ENCODE data around the gene FAM107A.

Gene FAM107A

GRCh38 chr3:58607816-58608215 lies 30.6 kb upstream of the FAM107A start:
- Histone ChIP-seq H3K36me3 (ENCODE audit: low read depth) (no peaks in the 10 kb centered on the region), H3K9me3 (ENCODE audit: severe bottlenecking) (no peaks in the 10 kb centered on the region), H3K4me3 (ENCODE audit: severe bottlenecking) (no peak overlapping the region), H3K27ac (ENCODE audit: poor library complexity, severe bottlenecking) (no peak overlapping the region), H3K27me3 (ENCODE audit: insufficient read depth, poor library complexity, severe bottlenecking) (peaks cover 3% of the 10 kb centered on the region), H3K4me1 (ENCODE audit: insufficient read depth, poor library complexity, severe bottlenecking) (no peaks in the 10 kb centered on the region)
- no peak for TF ChIP-seq CTCF (IDR thresholded peaks at IDR 0.05; ENCODE audit: poor library complexity, severe bottlenecking)
- ATAC-seq (ENCODE audit: low read depth) (no peak), DNase-seq (ENCODE audit: low spot score) (no peak)

GRCh38 chr3:58606693-58607092 lies 29.5 kb upstream of the FAM107A start:
- H3K4me1 ChIP-seq (ENCODE audit: insufficient read depth, poor library complexity, severe bottlenecking), result no peaks in the 10 kb centered on the region
- no peaks in the 10 kb centered on the region for H3K9me3 ChIP-seq (ENCODE audit: severe bottlenecking)
- H3K36me3 ChIP-seq (ENCODE audit: low read depth), result no peaks in the 10 kb centered on the region
- no peak overlapping the region for H3K27ac ChIP-seq (ENCODE audit: poor library complexity, severe bottlenecking)
- peaks cover 7% of the 10 kb centered on the region for H3K27me3 ChIP-seq (ENCODE audit: insufficient read depth, poor library complexity, severe bottlenecking)
- no peak for TF ChIP-seq CTCF (IDR thresholded peaks at IDR 0.05; ENCODE audit: poor library complexity, severe bottlenecking)
- no peak overlapping the region for H3K4me3 ChIP-seq (ENCODE audit: severe bottlenecking)
- no peak for ATAC-seq (ENCODE audit: low read depth)
- no peak for DNase-seq (ENCODE audit: low spot score)

- H3K27me3 ChIP-seq (ENCODE audit: insufficient read depth, poor library complexity, severe bottlenecking), result peaks cover 7% of the 10 kb centered on the region
- H3K4me3 ChIP-seq (ENCODE audit: severe bottlenecking), result no peak overlapping the region
- ATAC-seq (ENCODE audit: low read depth) (no peak), DNase-seq (ENCODE audit: low spot score) (no peak)
- no peaks in the 10 kb centered on the region for H3K36me3 ChIP-seq (ENCODE audit: low read depth)
- no peaks in the 10 kb centered on the region for H3K4me1 ChIP-seq (ENCODE audit: insufficient read depth, poor library complexity, severe bottlenecking)
- no peaks in the 10 kb centered on the region for H3K9me3 ChIP-seq (ENCODE audit: severe bottlenecking)
- no peak overlapping the region for H3K27ac ChIP-seq (ENCODE audit: poor library complexity, severe bottlenecking)
- no peak for TF ChIP-seq CTCF (IDR thresholded peaks at IDR 0.05; ENCODE audit: poor library complexity, severe bottlenecking)
These were observed 26.8 kb upstream of the FAM107A start for GRCh38 chr3:58604031-58604430.

- no peaks in the 10 kb centered on the region for H3K36me3 ChIP-seq (ENCODE audit: low read depth)
- ATAC-seq (ENCODE audit: low read depth) (no peak), DNase-seq (ENCODE audit: low spot score) (no peak)
- peaks cover 7% of the 10 kb centered on the region for H3K27me3 ChIP-seq (ENCODE audit: insufficient read depth, poor library complexity, severe bottlenecking)
- no peak overlapping the region for H3K4me3 ChIP-seq (ENCODE audit: severe bottlenecking)
- TF ChIP-seq CTCF (IDR thresholded peaks at IDR 0.05; ENCODE audit: poor library complexity, severe bottlenecking), result no peak
- H3K9me3 ChIP-seq (ENCODE audit: severe bottlenecking), result no peaks in the 10 kb centered on the region
- no peaks in the 10 kb centered on the region for H3K4me1 ChIP-seq (ENCODE audit: insufficient read depth, poor library complexity, severe bottlenecking)
- no peak overlapping the region for H3K27ac ChIP-seq (ENCODE audit: poor library complexity, severe bottlenecking)
These were observed 26.4 kb upstream of the FAM107A start for GRCh38 chr3:58603606-58604005.

GRCh38 chr3:58597770-58598310 lies 20.6 kb upstream of the FAM107A start:
- Histone ChIP-seq H3K27me3 (ENCODE audit: insufficient read depth, poor library complexity, severe bottlenecking) (peaks cover 4% of the 10 kb centered on the region), H3K27ac (ENCODE audit: poor library complexity, severe bottlenecking) (no peak overlapping the region), H3K4me3 (ENCODE audit: severe bottlenecking) (no peak overlapping the region), H3K36me3 (ENCODE audit: low read depth) (no peaks in the 10 kb centered on the region), H3K4me1 (ENCODE audit: insufficient read depth, poor library complexity, severe bottlenecking) (no peaks in the 10 kb centered on the region), H3K9me3 (ENCODE audit: severe bottlenecking) (no peaks in the 10 kb centered on the region)
- no peak for TF ChIP-seq CTCF (IDR thresholded peaks at IDR 0.05; ENCODE audit: poor library complexity, severe bottlenecking)
- DNase-seq (ENCODE audit: low spot score) (no peak), ATAC-seq (ENCODE audit: low read depth) (no peak)
